Medulla oblongata (tissue), 1 donor: ENCODE data around the gene EFEMP1.

ENCODE experiments used
- DNase-seq: peaks from one replicate; pipeline ENCODE4 v3.0.0-alpha.2; 2015; ENCODE audit errors: extremely low spot score

Gene EFEMP1

DNA sequence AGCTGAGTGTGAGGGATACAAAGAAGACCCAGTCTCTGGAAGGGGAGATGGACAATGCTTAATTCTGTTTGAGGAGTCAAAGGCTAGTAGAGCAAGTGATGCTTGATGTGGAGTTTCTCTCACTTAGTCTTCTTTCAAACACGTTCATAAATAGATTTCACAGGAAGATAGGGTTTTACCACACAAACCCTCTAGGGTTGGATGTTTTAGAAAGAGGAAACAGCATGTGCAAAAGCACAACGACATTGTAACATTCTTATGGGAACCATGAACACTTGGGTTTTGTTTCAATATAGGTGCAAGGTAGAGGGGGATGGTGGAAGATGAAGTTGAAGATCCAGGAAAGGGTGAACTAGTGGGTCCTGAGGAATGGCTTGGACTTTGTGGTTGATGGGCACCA is 10.8 kb upstream of the EFEMP1 start:
- DNase-seq: no peak

DNA sequence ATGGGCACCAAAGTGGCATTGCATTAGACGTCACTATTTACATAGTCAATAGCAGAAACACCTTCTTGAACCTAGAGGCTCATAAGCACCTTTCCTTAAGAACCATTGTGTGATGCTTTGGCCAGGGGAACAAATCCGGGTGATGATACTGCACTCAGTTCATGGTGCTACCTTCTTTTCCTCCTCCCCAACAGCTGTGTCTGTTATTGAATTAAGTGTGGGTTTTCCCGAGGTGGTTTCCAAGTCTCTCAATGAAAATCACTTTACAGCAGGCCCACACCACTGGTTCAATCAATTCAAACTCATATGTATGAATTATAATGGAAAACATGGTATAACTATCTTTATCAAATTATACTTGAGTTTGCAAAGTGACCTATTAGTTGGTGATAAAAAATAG is 9.3 kb upstream of the EFEMP1 start:
- DNase-seq: no peak

DNA sequence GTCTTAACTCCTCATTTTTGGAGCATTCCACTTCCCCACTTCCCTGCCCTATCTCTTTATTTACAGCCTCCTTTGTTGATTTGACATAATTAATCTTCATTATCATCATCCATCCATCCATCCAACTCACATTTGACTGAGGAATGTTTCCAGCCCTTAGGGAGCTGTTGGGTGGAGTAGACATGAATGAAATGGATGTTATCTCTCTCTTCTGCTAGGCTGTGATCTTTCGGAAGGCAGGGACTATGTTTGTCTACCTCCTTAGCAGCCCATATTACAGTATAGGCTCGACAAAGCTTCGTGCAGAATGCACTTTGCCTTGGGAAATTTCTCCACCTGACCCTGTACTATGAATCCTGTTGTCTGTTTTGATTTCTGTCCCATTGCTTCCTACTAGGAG is 7.7 kb upstream of the EFEMP1 start:
- DNase-seq: no peak

DNA sequence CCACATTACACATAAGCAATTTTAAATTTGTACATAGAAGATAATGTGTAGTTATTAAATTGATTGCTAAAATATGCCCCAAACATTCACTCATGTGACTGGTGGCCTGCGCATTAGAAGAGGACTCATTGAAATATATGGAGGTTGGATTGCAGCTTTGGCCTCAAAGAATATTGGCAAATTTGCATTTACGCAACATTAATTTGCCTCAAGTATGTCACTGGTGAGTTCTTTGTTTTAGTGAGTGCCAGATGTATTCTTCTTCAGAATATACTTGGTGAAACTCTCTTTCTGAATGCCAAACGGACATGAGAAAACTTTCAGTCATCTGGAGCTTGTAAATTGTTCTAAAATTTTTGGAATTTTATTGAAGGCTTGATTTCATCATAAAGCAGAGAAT is 5.9 kb upstream of the EFEMP1 start:
- DNase-seq: no peak

DNA sequence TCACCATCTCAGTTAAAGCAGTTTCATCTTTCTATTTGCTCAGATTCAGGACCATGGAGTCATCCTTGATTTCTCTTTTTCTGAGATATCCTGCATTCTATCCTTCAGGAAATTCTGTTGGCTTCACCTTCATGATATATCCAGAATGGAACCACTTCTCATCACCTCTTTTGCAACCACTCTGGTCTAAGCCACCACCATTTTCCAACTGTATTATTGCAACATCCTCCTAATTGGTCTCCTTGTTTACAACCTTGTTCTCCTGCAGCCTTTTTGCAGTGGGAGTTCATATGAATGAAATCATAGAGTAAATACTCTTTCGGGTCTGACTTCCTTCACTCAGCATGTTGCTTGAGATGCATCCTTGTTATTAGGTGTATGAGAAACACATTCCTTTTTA is 3.4 kb upstream of the EFEMP1 start:
- DNase-seq: no peak

DNA sequence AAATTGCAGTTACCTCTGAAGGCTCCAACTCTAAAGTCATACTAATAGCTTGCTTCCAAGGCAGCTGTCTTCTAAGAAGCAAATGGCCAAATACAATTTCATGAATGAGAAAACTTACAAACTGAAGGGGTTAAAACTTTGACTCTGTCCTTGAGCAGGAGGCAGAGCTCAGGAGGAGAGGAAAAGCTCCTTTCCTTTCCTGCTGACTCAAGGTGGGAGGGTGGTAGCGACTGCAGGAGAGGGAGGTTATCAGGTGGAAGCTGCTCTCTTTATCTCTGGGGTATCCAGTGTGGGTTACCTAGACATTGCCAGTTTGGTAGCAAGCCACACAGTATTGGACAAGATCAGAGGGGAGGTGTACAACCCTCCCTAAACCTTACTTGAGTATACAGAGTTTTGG is 2.7 kb upstream of the EFEMP1 start:
- no peak for DNase-seq

DNA sequence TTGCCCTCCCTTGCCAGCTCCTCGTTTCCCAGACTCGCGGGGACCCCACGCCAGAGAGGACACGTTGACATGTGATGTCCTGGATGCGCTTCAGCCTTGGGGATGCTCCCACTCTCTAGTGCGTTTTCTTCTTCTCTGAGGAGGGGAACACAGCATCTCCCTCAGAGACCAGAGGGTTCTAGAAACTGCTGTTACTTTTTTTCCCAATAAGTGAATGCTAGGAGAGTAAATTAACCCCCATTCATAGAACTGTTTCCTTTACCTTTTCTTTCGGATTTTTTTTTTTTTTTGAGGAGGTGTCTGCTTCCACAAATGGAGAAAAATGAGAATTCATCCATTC is 370 bp upstream of the EFEMP1 start:
- no peak for DNase-seq

DNA sequence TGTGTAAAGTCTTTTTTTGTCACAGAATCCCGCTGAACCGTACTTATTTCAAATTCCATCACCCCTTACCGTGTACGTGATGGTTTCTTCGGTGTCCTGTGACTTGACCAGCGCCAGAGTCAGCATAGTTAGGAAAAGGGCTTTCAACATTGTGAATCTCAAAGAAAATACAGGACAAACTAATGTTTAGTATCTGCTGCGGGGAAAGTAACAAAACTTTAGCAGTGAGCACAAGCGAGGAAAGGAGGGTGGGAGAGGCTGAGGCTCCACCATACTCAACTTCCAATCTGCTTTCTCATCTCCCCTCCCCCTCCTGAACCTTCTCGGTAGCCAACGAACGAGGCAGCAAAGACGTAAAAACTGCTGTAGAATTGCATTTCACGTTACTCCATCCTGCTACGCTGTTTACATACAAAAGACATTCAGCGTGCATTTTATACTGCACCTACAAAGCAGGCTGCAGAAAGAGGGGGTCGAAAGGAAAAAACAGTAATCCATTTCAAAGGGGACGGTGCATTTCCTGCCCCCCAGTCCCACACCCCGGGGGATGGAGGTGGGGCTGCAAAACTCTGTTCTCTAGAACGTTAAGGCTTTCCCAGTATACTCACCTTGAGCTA is 1.2 kb downstream of the EFEMP1 start:
- peak; percentile 9 for DNase-seq

DNA sequence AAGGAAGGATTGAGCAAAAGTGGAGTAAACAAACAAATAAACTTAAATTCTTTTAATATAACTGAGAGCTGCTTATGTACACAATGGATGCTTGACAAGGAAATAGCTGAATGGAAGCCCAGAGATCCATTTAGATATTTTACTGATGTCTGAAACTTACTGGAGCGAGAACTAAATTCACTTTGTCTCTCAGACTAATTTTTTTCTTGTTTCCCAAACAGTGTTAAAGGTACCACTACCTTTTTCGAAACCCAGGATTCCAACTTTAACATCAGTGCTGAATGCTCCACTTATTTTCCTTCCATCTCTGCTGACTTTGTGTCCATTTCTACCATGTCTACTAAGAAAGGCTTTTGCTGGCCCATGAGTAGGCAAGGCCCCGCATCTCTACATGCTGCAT is 4.0 kb downstream of the EFEMP1 start:
- DNase-seq: no peak

DNA sequence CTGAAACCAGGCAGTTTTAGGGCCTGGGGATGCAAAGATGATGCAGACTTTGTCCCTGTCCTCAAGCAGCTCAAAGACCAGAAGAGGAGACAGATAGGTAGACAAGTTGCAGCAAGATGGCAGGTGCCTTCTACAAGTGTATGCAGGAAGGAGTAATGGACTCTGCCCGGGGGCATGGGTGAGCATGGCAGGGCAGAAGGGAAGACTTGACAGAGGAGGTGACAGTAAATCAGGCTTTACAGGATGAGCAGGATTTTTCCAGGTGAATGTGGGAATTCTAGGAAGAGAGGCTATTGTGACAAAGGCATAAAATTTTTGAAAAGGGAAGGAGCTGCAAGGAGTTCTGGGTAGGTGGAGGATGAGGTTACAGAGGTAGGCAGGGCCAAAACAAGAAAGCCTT is 4.7 kb downstream of the EFEMP1 start:
- DNase-seq: no peak

DNA sequence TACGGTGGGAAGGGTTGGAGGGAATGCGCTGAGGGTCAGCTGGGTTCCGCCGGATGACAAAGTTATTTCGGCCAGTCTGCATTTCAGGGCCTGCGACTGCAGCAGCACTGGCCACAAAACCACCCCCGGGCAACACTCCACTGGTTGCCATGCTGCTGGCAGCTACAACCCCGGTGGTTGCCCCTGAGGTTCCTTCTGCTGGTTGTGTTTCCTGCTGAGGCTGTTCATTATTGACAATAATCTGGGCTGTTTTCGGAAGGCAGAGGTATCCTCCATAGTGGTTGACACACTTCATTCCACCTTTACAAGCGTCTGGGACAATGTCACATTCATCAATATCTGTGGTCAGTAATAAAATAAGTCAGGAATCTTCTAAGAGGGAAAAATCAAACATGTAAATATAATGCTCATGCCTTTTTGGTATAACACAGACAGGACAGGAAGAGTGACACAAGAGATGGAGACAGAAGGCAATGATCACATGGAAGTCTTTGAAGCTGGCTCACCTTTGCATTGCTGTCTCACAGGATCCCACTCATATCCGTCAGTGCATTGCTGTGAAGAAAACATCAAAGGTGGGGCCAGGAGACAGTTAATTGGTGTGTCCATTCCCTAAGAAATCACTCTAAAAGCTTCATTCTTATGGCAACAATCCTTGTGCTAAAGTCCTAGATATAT is 5.7 kb downstream of the EFEMP1 start:
- no peak for DNase-seq

DNA sequence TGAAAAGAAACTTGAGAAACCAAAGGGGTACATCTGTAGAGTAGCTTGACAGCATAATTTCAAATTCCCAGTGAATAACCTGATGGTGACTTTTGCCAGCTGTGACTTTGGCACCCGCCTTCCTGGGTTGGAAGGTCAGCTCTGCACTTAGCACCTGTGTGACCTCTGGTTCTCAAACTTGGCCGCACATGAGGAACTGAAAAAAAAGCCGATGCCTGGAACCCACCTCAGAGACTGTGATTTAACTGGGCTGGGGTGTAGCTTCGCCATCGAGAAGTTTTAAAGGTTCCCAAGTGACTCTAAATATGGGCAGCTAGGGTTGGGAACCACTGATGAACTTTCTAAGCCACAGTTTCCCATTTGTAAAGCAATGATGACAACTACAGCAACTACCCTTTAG is 6.5 kb downstream of the EFEMP1 start:
- DNase-seq: no peak

DNA sequence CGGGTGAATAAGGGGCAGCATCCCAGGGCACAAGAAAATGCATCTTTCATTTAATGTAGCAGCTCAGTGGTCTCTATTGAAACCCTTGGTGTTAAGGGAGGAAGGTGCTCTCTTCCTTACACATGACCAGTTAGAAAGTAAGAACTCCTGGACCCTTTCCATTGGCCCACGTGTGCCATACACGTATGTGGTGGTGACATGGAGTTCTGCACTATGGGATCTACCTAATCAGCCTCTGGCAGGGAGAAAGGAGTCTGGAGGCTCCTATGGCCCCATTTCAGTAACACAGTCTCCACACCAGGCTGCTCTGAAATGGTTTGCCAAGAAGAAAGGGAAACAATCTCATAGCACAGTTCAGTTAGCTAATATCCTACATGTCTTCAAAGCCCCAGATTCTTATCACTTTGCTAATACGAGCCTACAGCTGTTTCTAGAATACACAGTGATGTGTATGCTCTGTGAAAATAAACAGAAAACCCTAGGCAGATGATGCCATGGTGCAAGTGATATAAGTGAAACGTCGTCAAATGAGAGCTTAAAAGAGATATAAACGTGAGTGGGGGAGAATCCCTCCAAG is 7.0 kb downstream of the EFEMP1 start:
- DNase-seq: no peak

DNA sequence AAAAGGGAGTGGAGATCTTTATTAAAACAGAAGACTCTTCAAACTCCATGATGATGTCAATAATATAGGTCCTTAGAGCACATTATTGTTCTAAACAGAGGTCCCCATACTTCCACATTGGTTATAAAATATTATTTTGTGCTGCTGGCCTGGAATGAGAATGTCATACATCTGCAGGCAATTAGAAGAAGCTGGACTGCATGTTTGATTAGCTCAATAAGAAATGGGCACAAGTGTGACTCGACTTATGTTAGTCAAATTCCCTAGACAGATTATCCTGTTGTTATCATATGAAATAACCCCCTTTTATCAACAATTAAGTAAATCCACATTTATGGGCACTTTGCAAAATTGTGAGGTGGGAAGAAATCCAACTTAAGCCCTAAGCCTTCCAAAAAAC is 8.8 kb downstream of the EFEMP1 start:
- no peak for DNase-seq

DNA sequence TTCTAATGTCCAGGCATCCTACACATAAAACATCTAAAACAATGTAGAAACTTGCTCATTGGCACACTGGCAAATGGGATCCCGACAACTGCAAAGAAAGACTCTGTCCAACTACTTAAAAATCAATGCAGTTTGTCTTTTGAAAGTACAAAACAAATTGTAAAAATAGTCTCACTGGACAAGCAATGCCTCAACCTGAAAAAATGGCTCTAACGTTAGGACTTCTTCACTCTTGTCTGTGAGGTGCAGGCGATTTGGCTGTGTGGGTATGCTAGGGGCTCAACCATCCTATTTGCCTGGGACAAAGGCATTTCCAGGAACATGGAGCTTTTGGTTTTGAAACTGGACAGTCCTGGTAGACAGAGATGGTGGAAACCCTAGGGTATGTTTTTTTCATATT is 10.7 kb downstream of the EFEMP1 start:
- DNase-seq: no peak

DNA sequence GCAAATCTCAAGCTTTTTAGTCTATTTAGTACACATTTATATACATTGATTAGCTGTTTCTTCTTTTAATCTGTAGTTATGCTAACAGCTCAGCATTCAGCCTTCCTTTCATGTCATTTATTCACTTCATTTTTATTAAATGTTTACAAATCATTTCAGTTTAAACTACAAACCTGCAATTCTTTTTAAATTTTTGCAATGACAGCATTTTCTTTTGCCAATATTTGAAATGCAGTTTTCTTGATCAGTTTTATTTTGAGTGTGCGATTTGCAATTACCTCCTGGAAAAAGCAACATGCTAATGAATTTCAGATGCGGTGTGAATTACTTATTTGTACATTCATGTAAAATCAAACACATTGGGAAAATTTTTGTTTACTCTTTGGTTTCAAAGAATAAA is 13.5 kb downstream of the EFEMP1 start:
- no peak for DNase-seq

DNA sequence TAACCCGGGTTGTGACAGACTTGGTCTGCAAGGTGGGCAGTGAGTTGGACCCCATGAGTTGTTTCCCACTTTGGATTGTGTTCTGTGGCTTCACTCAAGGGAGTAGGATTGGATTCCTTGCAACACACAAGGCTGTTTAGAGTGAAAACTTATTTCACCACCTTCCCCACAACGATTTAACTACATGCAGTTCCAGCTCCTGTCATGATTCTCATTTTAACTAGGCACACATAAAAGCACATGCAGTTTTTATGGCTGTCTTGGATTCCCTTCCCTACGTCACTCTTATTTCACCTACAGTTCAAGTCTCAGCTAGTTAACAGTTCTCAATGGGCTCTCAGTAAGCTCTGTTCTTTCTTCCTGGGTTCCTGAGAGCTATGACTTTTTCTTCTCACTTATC is 15.9 kb downstream of the EFEMP1 start:
- DNase-seq: no peak

DNA sequence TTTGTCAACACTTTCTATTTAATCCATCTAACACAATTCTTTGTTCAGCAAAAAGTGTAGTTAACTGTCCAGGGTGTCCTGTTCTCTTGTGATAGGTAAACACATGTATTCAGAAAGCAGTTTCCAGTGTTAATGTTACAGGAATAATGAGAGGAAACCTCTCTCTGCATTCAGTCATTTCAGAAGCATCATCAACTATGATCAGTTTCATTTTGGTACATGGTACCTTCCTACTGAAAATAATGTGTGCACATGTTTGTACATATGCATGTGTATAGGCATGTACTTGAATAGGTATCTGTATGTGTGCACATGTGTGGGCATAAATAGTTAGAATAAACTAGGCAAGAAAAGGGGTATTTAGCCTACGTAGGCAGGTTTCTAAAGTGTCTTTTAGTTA is 16.6 kb downstream of the EFEMP1 start:
- no peak for DNase-seq

DNA sequence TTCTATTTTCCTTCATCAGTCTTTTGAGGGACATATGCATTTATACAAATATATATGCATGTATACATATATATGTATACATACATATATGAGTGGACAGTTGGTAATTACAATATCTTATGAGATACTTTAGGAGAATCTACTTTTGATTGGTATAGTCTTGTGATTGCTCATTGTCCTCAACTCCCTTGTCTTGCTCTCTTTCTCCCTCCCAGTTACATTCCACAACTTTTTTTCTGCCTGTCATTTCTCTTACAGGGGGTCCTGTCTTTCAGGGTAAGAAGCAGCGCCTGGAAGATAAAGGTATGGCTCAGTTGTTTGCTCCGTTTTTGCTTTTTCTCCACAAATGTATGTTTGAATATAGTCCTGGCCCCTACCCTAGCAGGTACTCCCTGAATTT is 19.9 kb downstream of the EFEMP1 start:
- DNase-seq: no peak

DNA sequence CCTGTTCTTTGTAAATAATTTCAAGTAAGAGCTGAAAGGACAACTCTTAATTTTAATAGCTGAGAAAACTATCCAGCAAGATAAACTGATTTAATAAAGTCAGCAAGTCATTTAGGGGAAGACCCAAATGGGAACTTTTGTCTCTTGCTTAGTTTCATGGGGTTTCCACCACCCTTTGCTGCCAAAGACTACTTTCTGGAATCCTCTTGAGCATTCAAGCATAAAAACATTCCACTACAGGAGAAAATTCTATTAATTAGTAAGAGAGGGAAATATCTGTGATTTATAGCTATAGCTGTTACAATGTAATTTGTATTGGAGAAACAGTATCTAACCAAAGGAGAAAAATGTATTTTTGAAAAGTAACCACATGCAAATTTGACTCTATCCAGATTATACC is 20.6 kb downstream of the EFEMP1 start:
- no peak for DNase-seq

DNA sequence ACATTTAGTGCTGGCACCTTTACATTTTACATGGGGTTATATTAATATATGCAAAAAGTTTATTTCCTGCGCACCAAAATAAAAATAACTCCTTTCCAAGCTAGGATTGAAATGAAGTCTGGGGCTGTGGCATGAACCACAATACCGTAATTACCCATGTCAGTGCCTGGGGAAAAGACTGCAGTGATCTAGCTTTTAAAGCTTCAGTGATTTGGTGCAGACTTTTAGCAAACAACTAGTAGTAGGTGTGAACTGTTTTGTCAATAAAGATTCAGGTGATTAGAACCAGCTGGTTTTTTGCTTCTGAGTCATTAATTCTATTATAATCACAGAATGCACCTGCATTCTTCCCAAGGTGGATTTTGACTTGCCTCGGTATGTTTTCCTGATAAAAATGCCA is 21.2 kb downstream of the EFEMP1 start:
- no peak for DNase-seq

DNA sequence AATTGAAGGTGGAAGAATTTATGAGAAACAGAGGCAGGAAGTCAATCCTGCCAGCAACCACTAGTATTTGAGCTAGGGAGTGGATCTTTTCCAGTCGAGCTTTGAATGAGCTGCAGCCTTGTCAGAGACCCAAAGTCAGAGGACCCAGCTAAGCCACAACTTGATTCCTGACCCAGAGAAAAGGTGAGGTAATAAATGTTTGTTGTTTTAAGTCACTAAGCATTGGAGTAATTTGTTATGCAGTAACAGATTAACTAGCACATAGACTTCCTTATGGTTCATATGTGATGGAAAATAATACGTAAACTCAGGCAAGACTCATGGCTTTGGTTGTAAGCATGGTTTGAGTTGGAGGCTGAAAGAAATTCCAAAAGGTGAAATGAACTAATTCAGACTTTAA is 21.6 kb downstream of the EFEMP1 start:
- DNase-seq: no peak

DNA sequence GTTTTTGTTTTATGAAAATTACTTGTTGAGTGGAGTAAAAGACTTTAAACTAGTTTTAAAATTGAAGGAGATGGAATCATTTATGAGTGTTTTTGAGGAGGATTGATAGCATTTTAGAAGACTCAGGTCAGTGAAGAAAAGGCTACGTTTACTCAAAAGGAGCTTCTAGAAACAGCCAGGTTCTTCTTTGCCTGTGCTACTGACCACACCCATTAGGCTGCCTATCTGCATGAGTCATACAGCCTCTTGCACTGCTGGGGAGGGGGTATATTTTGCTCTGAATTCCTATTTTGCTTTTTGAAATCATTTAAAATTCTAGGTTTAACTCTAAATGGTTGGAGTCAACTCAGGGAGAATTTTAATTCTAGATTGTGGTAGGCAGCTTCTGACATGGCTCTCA is 22.3 kb downstream of the EFEMP1 start:
- no peak for DNase-seq

DNA sequence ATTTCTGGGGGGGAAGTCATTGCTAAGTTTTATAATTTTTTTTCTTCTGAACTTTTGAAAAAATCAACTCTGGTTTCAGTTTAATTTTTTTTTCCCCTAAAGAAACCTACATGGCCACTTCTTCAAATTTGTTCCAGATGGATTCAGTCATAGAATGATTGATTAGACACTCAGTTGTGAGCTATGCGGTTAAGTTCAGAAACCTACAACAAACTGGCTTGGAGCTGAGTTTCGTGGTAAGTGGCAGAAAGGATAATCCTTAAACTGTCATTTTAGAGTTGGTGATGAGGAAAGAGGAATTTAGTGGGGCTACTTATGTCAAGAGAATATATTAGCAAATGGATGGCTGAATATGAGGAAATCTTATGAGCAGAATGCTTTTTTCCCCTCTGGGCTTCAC is 23.7 kb downstream of the EFEMP1 start:
- DNase-seq: no peak
